SIG-M5 (cell line): ENCODE measurements around the gene CRB2.

Source experiments
- DNase-seq: peaks from one replicate; lab custom pipeline; 2025; lab: John Stamatoyannopoulos, UW

CRB2 gene

DNA sequence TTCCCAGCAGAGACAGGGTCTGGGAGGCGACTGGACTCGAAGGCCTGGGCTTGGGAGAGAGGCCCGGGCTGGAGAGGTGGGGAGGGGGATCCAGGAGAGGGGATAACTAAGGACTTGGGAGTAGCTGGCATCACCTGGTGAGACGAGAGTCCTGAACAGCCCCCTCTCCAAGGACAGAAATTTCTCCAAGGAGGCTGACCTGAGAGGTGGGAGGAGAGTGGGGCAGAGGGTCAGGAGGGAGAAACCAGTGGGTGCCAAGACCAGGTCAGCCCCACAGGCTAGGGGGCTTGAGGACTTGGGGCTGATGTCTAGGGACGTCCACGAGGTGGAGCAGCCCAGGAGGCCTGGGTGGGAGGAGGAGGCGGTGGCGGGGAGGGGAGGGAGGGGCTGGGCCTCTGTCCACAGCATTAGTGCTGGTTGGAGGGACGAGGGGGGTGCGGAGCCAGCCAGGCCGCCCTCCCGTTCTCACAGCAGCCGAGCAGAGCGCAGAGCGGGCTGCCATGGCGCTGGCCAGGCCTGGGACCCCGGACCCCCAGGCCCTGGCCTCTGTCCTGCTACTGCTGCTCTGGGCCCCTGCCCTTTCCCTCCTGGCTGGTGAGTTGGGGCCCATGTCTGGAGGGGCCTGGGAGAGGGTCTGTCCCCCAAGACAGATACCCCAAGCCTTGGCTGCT, at the start of gene CRB2:
CRB2 (plus strand) TSS at position 437 of the 671 bp plus-strand sequence; CDS start at position 501, 64 bp downstream.
- DNase-seq = no peak

DNA sequence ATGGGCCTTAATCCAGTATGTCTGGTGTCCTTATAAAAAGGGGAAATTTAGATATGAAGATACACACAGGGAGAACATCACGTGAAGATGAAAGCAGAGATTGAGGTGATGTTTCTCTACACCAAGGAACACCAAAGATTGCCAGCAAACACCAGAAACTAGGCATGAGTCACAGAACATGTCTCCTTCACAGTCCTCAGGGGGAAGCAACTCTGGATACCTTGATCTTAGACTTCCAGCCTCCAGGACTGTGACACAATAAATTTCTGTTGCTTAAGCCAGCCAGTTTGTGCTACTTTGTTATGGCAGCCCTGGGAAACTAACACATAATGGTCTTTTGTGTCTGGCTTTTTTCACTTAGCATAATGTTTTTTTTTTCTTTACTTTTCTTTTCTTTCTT, 46.4 kb upstream of the CRB2 start:
- DNase-seq = no peak

DNA sequence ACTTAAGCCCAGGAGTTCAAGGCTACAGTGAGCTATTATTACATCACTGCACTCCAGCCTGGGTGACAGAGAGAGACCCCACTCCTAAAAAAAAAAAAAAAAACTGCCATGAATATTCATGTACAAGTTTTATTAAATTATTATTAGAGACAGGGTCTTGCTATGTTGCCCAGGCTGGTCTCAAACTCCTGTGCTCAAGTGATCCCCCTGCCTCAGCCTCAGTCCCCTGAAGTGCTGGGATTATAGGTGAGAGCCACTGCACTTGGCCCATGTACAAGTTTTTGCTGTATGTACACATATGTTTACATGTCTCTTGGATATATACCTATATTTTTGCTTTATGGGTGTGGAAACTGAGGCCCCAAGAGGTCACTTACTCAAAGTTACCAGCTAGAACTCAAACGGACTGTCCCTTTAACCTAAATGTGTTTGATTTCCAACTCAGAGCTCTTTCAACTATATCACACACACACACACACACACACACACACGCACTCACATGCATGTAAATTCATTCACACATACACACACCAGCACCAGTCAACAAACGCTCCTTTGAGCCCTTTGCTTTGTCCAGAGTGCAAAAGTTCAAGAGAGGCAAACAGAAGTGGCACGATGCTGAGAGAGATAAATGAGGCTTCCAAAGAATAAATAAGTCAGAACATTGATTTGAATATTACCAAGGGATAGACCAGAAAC, 45.3 kb upstream of the CRB2 start:
- no peak for DNase-seq

DNA sequence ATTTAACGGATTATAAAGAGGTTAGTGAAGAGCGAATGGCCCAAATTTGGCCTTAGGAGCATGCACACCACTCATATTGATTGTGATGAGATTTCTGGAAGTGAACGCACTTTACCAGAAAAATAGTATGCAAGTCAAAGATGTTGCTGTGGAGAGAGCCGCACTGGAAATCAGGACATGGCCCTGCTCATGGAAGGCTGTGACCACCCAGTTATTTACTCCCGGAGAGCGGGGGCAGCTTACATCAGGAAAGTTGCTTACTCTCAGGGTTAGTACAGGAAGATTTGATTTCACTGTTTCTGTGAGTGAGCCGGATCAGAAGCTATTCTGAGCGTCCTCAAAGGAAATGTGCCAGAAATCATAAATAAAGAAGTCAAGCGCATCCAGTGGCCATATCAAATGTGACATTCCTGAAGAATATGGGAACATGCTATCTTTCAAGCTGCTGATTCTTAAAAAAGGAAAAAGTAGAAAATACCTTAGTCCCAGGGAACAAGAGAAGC, 44.7 kb upstream of the CRB2 start:
- DNase-seq = no peak

DNA sequence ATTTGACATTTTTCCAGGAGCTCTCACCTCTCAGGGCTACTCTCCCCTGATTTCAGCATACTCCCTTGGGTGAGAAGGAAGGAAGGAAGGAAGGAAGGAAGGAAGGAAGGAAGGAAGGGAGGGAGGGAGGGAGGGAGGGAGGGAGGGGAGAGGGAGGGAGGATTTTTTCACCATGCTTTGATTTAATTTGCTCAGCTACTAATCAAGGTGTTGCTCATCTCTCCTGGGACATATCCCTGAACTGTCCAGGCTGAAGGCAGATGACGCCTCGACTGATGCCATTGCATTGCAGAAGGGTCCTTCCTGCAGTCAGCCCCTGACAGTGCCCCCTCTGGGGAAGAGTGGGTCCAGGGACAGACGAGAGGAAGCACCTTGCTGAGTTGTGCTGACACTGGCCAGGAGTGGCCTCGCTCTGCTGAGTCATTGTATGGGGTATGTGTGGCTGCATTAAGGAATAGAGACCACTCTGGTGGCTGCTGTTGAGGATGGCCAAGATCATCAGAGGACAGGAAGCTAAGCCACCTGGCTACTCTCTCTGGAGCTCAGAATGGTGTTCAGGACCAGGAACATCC, 43.6 kb upstream of the CRB2 start:
- no peak for DNase-seq

DNA sequence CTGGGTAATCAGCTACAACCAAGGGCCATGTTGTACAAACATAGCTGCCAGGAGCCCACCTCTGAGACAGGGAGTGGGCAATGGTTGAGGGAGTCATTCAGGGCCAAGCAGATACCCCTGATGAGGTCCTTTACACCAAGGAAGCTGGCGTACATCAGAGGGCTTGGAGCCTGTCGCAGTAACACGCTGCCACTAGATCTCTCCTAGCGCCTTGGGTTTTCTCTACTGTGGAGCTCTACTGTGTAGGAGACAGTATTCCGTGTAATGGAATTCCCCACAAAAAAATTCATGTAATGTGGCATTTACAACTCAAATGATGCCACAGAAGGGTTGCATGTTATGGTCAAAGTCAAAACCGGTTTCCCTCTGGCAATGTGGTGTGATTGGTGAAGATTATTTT, 41.4 kb upstream of the CRB2 start:
- DNase-seq = no peak

DNA sequence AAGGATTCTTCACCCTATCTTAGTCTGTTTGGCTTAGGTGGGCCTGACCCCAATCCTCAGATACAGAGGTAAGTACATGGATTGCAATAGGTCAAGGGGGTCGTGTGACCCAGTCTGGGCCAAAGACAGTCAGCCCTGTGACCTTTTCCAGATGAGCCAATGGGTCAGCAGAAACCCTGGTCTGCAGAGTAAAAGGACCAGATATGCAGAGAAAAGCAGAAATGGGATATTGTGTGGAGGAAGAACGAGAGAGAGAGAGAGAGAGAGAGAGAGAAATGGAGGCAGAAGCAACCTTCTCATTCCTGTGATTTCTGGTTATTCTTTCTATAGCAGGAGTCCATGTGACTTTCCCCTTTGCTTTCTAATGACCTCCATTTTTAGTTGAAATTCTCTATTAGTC, 40.4 kb upstream of the CRB2 start:
- DNase-seq = no peak

DNA sequence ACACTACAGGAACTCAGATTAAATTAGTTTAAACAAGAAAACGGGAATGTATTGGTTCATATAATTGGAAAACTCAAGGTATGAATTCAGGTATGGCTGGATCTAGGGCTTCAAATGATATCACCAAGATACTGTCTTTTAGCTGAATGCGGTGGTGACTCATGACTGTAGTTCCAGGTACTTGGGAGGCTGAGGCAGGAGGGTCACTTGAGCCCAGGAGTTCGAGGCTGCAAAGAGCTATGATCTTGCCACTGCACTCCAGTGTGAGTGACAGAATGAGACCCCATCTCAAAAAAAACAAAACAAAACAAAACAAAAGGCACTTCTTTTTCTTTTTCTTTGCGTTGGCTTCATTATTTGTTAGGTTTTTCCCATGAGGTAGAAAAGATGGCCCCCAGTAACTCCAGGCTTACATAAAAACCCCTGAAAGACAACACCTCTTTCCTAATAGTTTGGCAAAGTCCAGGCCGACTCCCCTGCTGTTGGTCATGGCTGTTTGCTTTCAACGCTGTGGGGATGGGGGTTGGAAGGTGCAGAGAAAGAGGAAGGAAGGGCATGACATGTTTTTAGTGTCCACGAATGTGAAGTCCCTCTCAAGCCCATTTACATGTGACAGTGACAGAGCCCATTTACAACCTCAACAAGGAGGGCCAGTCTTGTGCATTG, 39.8 kb upstream of the CRB2 start:
- DNase-seq = no peak

DNA sequence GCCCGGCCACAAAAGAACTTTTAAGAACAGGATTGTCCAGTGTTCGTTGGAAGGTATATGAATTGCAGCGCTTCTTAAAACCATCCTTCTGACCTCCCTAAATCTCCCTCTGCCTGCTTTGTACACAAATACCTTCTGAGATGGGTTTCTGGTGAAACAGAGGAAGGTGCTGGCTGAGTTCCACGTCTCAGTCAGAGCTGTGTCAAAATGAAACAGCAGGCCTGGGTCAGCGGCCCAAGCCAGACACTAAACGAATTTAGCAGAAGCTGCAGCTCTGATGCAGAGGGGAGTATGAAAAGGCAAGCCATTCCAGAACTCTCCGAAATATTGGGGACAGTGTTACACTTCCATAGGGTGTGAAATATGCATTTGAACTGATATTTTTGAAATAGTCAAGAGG, 37.8 kb upstream of the CRB2 start:
- no peak for DNase-seq

DNA sequence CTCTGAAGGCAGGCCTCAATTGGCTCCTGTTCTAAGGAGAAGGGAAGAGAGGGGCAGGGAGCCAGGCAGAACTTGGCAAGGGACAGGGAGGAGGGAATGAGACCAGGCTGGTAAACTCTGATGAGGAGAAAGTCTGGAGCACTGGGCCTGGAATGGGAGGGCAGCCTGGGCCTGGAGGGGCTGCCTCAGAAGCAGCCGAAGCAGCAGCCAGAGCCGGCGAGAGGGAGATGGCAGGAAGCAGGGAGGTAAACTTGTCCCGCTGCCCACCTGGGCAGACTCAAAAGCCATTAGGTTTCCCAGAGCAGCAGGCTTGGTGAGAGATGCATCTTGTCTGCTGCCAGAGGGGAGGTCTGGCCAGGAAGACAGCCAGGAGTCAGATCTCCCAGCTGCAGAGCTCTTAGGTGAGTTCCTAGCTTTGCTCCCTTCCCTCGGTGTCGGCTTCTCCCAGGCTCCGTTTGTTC, 37.0 kb upstream of the CRB2 start:
- DNase-seq = no peak

DNA sequence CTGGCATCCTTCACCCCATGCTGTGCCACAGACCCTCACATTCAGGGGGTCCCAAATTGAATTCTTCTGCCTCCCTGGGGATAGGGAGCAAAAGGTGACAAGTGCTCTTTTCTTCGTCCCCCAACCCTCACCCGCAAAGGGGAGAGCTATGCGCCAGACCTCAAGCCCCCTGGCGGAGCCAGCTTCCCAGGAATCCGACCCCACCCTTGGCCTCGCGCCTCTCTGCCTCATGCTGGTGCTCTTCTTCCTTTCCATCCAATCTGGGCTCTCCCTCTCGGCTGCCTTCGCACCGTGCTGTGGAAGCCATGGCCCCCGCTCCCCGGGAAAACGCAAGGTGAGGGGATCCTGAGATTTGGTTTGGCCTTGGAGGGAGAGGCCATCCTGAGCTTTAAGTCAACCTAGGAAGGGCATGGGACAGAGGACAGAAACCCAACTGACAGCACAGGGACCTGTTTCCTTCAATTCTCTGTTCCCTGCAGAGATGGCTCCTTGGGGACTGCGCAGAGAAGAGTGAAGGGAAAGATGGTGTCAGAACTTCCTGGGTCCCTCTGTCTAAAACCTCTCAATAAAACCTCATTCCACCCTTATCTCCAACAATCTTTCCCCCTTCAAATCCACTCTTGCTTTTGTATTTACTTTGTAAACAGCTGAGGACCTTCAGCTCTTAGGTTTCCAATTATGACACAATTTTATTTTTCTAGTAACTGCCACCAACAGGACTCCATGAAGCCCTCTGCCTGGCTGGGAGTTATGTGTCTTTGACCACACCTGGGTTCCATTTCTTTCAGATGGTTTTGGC, 36.3 kb upstream of the CRB2 start:
- no peak for DNase-seq

DNA sequence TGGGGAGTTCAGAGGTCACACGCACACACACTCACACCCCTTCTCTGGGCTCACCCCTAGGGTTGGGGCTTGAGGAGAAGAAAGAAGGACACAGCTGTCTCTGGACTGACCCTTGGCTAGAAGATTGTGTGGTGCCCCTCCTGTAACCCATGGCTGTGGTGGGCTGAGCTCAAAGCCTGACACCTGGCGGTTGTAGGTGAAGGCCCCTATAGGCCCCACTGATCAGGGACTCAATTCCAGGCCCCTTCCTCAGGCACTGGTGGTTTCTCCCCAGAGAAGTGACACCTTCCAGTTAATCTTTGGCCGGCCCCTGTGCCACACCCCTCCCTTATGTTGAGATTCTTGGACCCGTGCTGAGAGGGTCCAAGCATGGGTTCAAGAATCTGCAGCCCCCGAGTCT, 35.2 kb upstream of the CRB2 start:
- no peak for DNase-seq

DNA sequence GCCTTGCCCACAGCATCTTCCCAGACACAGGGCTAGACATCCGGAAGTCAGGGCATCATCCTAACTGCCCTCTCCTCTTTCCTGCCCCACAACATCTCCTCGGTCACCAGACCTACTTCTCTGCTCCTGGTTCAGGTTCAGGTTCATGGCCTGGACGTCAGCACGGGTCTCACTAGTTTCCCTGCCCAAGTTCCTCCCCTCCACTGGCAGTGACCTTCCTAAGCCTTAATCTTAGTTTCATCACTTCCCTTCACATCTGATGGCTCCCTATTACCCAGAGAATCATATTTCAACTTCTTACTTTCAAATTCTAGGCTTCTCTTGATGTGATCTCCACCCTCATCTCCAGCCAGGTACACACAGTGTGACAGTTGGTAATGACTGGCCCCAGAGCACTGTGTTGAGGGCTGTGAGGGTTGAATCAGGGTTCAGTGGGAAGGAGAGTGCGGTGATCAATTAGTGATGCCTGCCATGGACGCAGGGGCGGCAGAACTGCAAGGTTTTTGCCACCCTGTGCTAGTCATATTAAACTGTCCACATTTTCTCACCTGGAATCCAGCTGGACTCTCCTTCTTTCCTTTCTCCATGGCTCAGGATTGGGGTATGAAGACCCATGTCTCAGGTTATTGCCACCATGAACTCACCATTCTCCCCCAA, 34.3 kb upstream of the CRB2 start:
- no peak for DNase-seq

DNA sequence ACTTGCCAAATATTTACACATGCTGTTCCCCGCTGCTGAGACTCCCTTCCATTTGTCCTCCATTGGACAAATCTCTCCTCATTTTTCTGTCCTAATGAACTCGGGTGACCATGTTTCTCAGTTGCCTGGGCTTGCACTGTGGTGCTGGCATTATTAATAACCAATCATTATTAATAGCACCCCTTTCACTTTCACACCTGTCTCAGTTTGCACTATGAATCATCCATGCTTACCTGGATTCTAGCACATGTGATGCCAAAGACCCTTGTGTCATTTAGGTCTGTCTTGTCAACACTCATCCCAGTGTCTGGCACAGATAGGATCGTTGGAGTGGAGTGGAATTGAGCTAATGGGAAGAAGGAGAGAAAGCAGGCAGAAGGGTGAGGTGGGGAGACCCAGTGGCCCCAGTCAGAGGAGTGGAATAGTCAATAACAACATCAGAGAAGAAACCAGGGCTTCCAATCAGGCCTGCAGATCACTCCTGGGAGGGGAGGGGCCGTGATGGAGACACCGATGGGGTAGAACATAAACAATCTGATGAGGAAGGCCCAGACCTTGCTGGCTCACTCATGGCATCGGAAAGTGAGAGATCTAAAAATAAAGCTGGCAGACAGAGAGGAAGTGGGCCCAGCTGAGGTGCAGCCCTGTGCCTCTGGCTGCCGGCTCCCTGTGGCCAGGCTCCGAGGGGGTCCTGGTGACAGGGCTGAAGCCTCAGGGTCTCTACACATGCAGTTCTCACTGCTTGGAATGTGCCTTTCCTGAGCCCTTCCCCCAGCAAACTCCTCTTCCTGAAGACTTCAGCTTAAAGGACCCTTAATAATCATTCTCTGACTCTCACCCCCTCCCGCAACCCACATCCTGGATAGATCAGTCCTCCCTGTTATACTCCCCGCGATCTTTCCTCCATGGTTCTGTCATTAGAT, 33.5 kb upstream of the CRB2 start:
- no peak for DNase-seq

DNA sequence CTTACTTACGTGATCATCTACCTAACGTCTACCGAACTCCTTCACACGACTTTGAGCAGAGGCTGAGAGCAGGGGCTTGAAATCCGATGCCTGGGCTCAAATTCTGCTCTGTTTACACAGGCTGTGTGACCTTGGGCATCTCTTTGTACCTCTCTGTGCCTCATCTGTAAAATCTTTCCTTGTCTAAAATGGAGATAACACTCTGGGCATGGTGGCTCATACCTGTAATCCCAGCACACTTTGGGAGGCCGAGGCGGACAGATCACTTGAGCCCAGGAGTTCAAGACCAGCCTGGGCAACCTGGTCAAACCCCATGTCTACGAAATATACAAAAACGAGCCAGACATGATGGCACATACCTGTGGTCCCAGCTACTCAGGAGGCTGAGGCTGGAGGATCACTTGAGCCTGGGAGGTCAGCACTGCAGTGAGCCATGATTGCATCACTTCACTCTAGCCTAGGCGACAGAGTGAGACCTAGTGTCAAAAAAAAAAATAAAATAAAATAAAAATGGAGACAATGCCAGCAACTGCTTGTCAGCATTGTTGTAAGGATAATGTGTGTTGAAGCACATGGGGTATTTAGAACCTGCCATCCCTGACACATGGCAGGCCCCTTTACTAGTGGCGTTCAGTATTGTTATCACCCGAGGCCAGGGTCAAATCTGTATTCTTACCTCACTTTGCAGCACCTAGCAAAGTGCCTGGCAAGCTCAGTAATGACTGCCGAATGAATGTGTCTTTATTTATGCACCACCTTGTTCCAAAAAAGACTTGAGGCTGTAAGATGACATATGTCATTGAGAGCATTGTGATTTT, 32.6 kb upstream of the CRB2 start:
- no peak for DNase-seq

DNA sequence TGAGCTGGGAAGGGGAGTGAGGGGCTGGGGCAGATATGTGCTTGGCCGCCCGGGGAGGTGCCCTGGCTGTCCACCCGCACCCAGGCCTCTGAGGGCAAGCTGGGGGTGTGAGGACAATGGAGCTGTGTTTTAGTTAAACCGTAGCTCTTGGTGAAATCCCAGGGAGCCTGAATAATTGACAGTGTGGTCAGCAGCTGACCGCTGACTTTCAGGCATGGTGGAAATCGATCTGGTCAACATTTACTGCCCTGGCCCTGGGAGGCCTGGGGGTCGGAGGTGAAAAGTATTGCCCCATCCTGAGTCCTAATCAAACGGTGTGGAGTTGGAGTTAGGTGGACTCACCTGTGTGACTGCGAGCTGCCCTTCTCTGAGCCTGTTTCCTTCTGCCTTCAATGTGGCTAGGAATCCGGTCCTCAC, 31.2 kb upstream of the CRB2 start:
- no peak for DNase-seq

DNA sequence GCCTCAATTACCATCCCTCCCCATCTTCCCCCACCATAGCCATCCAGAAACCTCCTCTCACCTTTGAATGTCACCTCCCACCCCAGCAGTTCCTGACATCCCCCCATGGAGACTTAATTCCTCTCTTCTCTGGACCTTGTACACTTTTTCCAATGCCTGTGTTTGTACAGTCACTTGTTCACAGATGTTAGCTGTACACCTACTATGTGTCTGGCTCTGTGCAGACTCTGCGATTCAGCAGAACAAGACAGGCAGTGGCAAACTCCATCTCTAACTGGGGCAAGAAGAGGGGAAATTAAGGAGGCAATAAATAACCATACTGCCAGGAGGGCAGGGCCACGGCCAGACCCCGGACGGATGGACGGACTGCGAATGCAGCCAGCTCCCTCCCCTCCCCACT, 29.8 kb upstream of the CRB2 start:
- DNase-seq = no peak

DNA sequence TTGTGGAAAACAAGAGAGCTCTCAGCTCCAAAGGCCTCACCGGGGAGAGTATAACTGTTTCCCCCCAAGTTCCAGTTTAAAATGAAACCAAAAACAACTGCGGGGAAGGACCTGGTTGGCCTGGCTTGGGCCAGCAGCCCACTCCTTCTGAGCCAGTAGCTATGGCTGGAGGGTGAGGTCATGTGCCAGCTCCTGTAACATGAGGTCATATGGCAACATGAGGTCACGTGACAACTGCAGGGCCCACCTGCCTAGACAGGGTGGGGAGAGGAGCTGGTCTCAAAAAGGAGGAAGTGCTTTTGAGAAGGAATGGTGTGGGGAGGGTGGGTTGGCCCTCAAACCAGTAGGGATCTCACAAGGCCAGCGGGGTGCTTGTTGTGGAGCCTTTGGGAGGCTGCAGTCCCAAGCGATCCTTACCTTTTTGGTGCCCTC, 29.3 kb upstream of the CRB2 start:
- no peak for DNase-seq

DNA sequence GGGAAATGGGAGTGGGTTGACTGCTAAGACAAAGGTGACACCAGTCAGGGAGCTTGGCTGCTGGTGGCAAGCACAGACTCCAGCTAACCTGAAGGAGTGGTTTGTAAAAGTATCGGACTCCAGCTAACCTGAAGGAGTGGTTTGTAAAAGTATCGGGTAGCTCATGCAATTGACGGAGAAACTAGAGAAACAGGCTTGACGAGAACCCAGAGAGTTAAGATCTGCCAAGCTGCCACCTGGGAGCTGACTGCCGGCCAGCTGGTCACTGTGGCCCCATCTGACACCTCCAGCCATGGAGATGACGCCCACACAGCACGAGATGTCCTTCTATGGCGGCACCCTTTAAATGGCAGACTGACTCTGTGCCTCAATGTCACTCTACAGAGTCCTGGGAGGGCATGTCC, 28.3 kb upstream of the CRB2 start:
- no peak for DNase-seq
